Measurements from ENCODE around the gene RAB26. TPM values are rescaled to one million over a fixed set of nuclear protein-coding genes. Genes with fewer than 3 reads are reported as not detected.

Gene RAB26
- 0.49 and 5.0 TPM in 2 replicates for total RNA-seq

GRCh38 chr16:2147981-2148671 lies at the start of gene RAB26:
RAB26 (plus strand) TSS chr16:2148625; CDS start chr16:2148784, 159 bp downstream.

GRCh38 chr16:2135770-2136490 lies 12.5 kb upstream of the RAB26 start, which contains the start of gene PKD1:
PKD1 (minus strand) TSS chr16:2135898; CDS start chr16:2135689, 209 bp downstream.

GRCh38 chr16:2155091-2155950 lies 6.9 kb downstream of the RAB26 start, which contains the start of gene TRAF7:
TRAF7 (plus strand) TSS chr16:2155782; CDS start chr16:2163921, 8,139 bp downstream.

GRCh38 chr16:2196162-2196980 lies 47.9 kb downstream of the RAB26 start, which contains the start of gene CASKIN1:
CASKIN1 (minus strand) TSS chr16:2196605; CDS start chr16:2196432, 173 bp downstream.

Other genes starting within 250 kb of the RAB26 start
- gene HS3ST6, start 230.2 kb upstream of the RAB26 start, total RNA-seq, result 1.4 and 2.7 TPM in 2 replicates
- 6.7 and 11.7 TPM in 2 replicates for gene MSRB1, start 205.4 kb upstream of the RAB26 start, total RNA-seq
- gene RPL3L, start 193.9 kb upstream of the RAB26 start, total RNA-seq, result 0.35 and 0.46 TPM in 2 replicates
- gene NDUFB10, start 189.1 kb upstream of the RAB26 start, total RNA-seq, result 279 and 343 TPM in 2 replicates
- gene RPS2, start 183.8 kb upstream of the RAB26 start, total RNA-seq, result 3,748 and 4,325 TPM in 2 replicates
- not detected in 2 replicates for gene RNF151, start 181.8 kb upstream of the RAB26 start, total RNA-seq
- 114 and 119 TPM in 2 replicates for gene TBL3, start 176.6 kb upstream of the RAB26 start, total RNA-seq
- gene NOXO1, start 167.2 kb upstream of the RAB26 start, total RNA-seq, result 1.1 and 2.2 TPM in 2 replicates
- gene GFER, start 164.4 kb upstream of the RAB26 start, total RNA-seq, result 20.3 and 22.9 TPM in 2 replicates
- gene SYNGR3, start 158.7 kb upstream of the RAB26 start, total RNA-seq, result 2.1 and 5.4 TPM in 2 replicates
- gene ZNF598, start 138.8 kb upstream of the RAB26 start, total RNA-seq, result 52.9 and 61.7 TPM in 2 replicates
- 3.6 and 4.0 TPM in 2 replicates for gene NPW, start 128.8 kb upstream of the RAB26 start, total RNA-seq
- 24.8 and 25.5 TPM in 2 replicates for gene NHERF2, start 121.7 kb upstream of the RAB26 start, total RNA-seq
- gene NTHL1, start 100.8 kb upstream of the RAB26 start, total RNA-seq, result 32.8 and 43.2 TPM in 2 replicates
- 33.8 and 35.0 TPM in 2 replicates for gene TSC2, start 100.6 kb upstream of the RAB26 start, total RNA-seq
- 43.3 and 71.5 TPM in 2 replicates for gene PKD1, start 12.7 kb upstream of the RAB26 start, total RNA-seq
- gene TRAF7, start 7.2 kb downstream of the RAB26 start, total RNA-seq, result 58.2 and 65.4 TPM in 2 replicates
- 0.42 and 0.46 TPM in 2 replicates for gene CASKIN1, start 48.0 kb downstream of the RAB26 start, total RNA-seq
- gene MLST8, start 56.8 kb downstream of the RAB26 start, total RNA-seq, result 68.9 and 81.9 TPM in 2 replicates
- gene BRICD5, start 62.2 kb downstream of the RAB26 start, total RNA-seq, result 2.5 and 3.5 TPM in 2 replicates
- gene PGP, start 66.2 kb downstream of the RAB26 start, total RNA-seq, result 21.9 and 26.8 TPM in 2 replicates
- gene E4F1, start 75.0 kb downstream of the RAB26 start, total RNA-seq, result 23.9 and 26.2 TPM in 2 replicates
- gene DNASE1L2, start 87.8 kb downstream of the RAB26 start, total RNA-seq, result 0.19 and 0.21 TPM in 2 replicates
- 36.0 and 39.4 TPM in 2 replicates for gene ECI1, start 103.0 kb downstream of the RAB26 start, total RNA-seq
- gene RNPS1, start 119.5 kb downstream of the RAB26 start, total RNA-seq, result 178 and 219 TPM in 2 replicates
- gene ABCA3, start 192.1 kb downstream of the RAB26 start, total RNA-seq, result 0.56 TPM in 1 of 2 replicates, not detected in the other